Measurements from ENCODE around the gene ZNF625.

The ZNF625 gene

DNA sequence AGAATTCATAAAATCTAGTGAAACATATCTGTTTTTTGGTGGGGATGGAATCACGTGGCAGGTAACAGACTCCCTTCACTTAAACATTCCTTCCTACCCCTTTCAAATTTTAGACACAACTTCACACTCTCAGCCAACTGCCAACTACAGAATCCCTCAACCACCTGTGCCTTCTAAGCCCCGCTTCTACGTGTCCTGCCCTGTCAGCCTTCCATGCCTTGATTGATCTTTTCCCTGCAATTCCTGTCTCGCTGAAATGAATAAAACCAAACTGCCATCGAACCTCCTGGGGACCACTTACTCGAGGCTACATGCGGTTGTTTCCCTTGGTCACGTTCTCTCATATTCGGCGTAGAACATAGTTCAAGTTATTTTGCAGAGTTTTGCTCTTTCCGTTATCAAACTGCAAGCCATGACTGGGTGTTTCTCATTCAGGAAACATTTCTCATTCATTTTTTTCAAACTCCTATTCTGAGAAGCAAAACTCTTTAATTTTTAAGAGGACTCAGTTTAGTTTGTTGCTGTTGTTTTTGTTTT lies 1.1 kb downstream of the ZNF625 start:
- TF ChIP-seq GATA3 (IDR thresholded peaks at IDR 0.05; ENCODE audit: low read depth, low read length) = no peak
- TF ChIP-seq GATA2 (IDR thresholded peaks at IDR 0.05; ENCODE audit: low read depth, low read length) = no peak

GRCh38 chr19:12145348-12145747 lies 11.2 kb downstream of the ZNF625 start:
- TF ChIP-seq GATA2 (IDR thresholded peaks at IDR 0.05; ENCODE audit: low read depth, low read length) (no peak), GATA3 (IDR thresholded peaks at IDR 0.05; ENCODE audit: low read depth, low read length) (no peak)

DNA sequence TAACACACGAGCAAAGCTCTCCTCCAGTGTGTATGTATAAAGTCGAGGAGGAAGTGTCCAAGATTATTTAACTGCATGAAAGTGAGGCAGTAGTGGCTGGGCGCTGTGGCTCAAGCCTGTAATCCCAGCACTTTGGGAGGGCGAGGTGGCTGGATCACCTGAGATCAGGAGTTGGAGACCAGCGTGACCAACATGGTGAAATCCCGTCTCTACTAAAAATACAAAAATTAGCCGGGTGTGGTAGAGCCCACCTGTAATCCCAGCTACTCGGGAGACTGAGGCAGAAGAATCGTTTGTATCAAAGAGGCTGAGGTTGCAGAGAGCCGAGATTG lies 15.2 kb downstream of the ZNF625 start:
- TF ChIP-seq GATA3 (IDR thresholded peaks at IDR 0.05; ENCODE audit: low read depth, low read length) (no peak), GATA2 (IDR thresholded peaks at IDR 0.05; ENCODE audit: low read depth, low read length) (no peak)

DNA sequence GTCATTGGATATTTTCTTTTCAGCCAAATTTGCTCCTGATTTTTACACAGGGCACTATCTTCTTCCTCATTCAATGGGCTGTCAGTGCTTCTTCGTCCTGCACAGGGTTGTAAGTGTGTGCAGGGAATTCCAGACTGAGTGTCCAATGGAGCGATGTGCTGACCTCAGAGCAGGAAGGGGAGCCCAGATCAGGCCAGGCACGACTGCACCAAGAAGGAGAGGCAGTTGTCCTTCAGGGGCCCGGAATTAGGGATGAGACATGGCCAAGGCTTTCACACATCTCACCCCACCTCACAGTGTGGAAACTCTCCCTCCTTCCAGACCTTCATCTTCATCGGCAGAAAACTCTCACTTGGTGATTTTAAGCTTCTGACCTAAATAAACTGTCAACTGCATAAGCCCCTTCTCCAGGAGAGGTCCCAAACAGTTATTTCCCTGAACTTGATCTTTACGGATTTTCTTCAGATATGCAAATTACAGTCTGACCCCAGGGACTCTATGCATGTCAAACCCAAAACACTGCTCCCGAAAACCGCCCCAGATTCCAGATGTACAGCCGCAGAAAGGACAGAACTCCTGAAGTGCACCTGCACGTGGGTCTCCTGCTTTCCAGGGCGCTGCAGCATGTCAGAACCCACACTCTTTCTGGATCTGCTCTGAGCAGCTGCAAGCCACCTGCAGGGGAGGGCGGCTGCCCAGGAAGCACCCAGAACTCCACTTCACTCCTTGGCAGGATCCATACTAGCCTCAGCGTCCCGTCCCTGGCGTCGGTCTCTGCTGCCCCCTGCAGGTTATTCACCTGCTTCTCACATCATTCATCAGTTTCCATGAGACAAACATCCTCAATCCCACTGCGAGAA lies 15.8 kb downstream of the ZNF625 start:
- TF ChIP-seq GATA3 (IDR thresholded peaks at IDR 0.05; ENCODE audit: low read depth, low read length) (no peak), GATA2 (IDR thresholded peaks at IDR 0.05; ENCODE audit: low read depth, low read length) (no peak)

DNA sequence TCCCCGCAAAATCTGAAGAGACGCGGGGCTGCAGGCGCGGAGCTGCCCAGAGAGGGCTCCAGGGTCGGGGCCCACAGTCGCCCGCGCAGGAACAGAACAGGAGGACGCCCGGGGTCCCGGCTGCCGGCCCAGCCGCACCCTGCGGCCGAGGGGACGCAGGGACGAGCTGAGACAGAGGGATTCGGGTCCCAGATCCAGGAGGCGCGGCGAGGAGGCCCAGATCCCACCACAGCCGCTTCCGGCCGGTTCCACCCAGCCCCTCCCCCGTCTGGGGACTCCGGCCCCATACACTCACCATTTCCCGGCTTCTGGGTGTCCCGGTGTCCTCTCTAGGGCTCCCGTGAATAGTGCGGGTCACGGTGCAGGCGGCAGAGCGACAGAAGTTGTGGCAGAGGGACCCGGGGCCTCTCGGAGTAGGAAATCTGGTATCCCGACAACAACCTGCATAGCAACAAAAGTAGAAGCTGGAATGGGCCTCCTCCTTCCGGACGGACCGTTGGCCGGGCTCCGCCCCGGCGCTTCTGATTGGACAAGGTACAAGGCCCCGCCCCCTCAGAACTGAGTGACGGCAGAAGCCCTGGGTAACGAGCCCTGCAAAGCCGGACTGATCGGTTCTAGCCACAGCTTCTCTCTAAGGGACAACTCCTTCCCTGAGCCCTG lies 16.5 kb downstream of the ZNF625 start, which contains the start of gene ZNF20:
Gene ZNF20, minus strand, starts transcription at position 466 of the 660 bp plus-strand sequence. Its CDS starts 168 bp downstream, at position 298.
- TF ChIP-seq GATA2 (IDR thresholded peaks at IDR 0.05; ENCODE audit: low read depth, low read length) = no peak
- TF ChIP-seq GATA3 (IDR thresholded peaks at IDR 0.05; ENCODE audit: low read depth, low read length) = no peak

DNA sequence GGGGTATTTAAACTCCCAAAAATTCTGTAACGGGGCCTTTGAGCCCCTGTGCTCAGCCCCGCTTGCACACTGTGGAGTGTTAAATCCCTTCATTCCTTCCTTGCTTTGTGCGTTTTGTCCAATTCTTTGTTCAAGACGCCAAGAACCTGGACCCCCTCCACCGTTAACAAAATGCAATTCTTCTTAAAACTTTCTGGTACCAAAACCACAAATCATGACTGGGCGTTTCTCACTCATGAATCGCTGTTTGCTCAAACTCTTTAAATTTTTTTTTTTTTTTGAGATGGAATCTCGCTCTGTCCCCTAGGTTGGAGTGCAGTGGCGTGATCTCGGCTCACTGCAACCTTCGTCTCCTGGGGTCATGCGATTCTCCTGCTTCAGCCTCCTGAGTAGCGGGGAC lies 17.3 kb downstream of the ZNF625 start:
- TF ChIP-seq GATA3 (IDR thresholded peaks at IDR 0.05; ENCODE audit: low read depth, low read length) (no peak), GATA2 (IDR thresholded peaks at IDR 0.05; ENCODE audit: low read depth, low read length) (no peak)

- TF ChIP-seq GATA3 (IDR thresholded peaks at IDR 0.05; ENCODE audit: low read depth, low read length) = no peak
- no peak for TF ChIP-seq GATA2 (IDR thresholded peaks at IDR 0.05; ENCODE audit: low read depth, low read length)
These were observed 19.2 kb downstream of the ZNF625 start for GRCh38 chr19:12137221-12137940.

DNA sequence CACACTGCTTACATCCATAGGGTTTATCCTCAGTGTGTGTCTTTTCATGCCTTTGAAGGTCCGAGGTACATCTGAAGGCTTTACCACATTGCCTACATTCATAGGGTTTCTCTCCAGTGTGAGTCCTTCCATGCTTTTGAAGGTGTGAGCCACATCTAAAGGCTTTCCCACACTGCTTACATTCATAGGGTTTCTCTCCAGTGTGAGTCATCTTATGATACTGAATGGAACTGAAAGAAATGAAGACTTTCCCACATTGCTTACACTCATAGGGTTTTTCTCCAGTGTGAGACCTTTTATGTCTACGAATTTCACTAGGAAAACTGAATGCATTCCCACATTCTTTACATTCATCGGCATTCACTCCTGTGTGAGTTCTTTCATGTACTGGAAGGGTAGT lies 23.5 kb downstream of the ZNF625 start:
- TF ChIP-seq GATA3 (IDR thresholded peaks at IDR 0.05; ENCODE audit: low read depth, low read length) (no peak), GATA2 (IDR thresholded peaks at IDR 0.05; ENCODE audit: low read depth, low read length) (no peak)

- TF ChIP-seq GATA2 (IDR thresholded peaks at IDR 0.05; ENCODE audit: low read depth, low read length) (no peak), GATA3 (IDR thresholded peaks at IDR 0.05; ENCODE audit: low read depth, low read length) (no peak)
These were observed 29.8 kb downstream of the ZNF625 start for GRCh38 chr19:12126707-12127106.

- TF ChIP-seq GATA2 (IDR thresholded peaks at IDR 0.05; ENCODE audit: low read depth, low read length) (no peak), GATA3 (IDR thresholded peaks at IDR 0.05; ENCODE audit: low read depth, low read length) (no peak)
These were observed 39.1 kb downstream of the ZNF625 start for GRCh38 chr19:12117201-12117970.

GRCh38 chr19:12113121-12113520 lies 43.4 kb downstream of the ZNF625 start:
- TF ChIP-seq GATA2 (IDR thresholded peaks at IDR 0.05; ENCODE audit: low read depth, low read length) = no peak
- TF ChIP-seq GATA3 (IDR thresholded peaks at IDR 0.05; ENCODE audit: low read depth, low read length) = no peak

- TF ChIP-seq GATA2 (IDR thresholded peaks at IDR 0.05; ENCODE audit: low read depth, low read length) (no peak), GATA3 (IDR thresholded peaks at IDR 0.05; ENCODE audit: low read depth, low read length) (no peak)
These were observed 43.8 kb downstream of the ZNF625 start for GRCh38 chr19:12112701-12113100.

GRCh38 chr19:12111943-12112637 lies 44.4 kb downstream of the ZNF625 start:
- TF ChIP-seq GATA2 (IDR thresholded peaks at IDR 0.05; ENCODE audit: low read depth, low read length) = no peak
- TF ChIP-seq GATA3 (IDR thresholded peaks at IDR 0.05; ENCODE audit: low read depth, low read length) = no peak
